NCI-H2196 (cell line): ENCODE measurements around the gene IL31.
"Not testable (repeated sequence)": the region's sequence is repeated elsewhere in the genome, so short reads cannot be mapped to it uniquely, and the experiment has no call there.

Experiments used
- DNase-seq: peaks from one replicate; lab custom pipeline; 2025; ENCODE audit not compliant: unreplicated experiment; lab: John Stamatoyannopoulos, UW

IL31 gene

DNA sequence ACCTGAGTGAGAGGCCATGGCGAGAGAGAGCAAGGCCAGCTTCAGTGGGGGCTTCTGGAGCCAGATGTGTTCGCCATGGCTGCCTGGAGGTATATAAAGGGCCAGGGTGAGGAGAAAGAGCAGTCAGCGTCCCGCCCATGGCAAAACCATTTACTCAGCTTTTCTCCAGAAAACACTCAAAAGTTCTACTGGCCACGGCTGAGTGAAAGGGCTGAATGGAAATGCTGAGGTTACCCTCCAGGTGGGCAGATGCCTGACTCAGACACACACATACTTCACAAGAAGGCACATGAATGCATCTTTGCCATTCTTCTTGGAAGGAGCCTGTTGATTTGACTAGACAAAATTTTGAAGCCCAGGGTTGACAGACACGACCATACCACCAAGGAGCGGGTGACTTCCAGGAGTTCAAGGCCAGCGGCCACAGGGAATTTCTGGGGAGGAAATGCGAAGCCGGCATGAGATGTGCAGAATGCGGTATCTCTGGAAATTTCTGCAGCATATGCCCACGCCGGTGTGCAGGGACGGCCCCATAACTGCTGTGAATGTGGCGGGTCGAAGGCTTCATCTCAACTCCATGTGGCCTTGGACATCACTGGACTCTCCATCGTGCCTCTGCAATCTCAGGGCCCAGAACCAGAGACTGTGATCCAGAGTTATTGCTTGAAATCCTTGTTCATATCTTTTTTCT lies at the start of gene IL31:
Gene IL31 (minus strand): TSS at position 67 of the 691 bp plus-strand sequence. CDS start 49 bp downstream, at position 18.
- DNase-seq = no peak

GRCh38 chr12:122216445-122216844 lies 42.4 kb upstream of the IL31 start:
- no peak for DNase-seq

- no peak for DNase-seq
Measured at GRCh38 chr12:122215771-122216170, 41.8 kb upstream of the IL31 start.

DNA sequence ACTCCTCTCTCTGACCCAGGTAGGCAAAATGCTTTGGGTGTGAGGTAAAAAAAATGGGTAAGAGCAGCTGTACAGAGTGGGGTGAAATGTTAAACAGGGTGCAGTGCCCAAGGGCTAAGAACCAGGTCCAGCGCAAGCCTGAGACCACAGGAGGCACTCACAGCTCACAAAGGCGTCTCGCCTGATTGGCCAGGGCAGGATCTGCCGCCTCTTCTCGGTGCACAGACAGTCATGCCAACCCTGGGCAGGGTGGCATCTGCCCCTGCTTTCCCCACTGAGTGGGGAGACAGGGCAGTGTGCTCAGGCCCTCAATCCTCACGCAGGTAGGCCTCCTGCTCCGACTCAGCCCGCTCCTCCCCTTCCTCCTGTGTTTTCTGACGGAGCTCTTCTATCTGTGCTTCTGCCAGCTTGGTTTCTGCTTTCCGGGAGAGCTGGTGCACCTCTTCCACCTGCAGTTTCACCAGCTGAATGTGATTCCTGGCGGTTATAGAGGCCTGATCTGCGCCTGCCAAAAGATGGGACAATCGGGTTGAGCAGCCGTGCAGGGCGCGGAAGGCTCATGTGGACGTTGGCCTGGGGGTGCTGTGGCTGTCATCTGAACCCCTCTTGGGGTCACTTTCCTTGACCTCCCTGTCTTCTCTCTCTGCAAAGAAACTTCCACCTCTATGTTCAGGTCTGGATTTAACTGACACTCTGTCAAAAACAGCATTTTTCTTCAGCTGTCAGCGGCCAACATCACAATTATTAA lies 34.2 kb upstream of the IL31 start:
- no peak for DNase-seq

- DNase-seq = no peak
Measured at GRCh38 chr12:122207391-122207790, 33.4 kb upstream of the IL31 start.

DNA sequence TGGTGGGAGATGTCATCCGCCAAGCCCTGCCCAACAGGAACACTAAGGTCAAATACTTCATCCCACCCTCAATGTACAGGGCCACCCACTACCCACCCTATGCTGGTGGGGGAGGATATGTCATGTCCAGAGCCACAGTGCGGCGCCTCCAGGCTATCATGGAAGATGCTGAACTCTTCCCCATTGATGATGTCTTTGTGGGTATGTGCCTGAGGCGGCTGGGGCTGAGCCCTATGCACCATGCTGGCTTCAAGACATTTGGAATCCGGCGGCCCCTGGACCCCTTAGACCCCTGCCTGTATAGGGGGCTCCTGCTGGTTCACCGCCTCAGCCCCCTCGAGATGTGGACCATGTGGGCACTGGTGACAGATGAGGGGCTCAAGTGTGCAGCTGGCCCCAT lies 33.0 kb upstream of the IL31 start:
- DNase-seq = no peak

GRCh38 chr12:122206111-122206881 lies 32.3 kb upstream of the IL31 start:
- DNase-seq = no peak

DNA sequence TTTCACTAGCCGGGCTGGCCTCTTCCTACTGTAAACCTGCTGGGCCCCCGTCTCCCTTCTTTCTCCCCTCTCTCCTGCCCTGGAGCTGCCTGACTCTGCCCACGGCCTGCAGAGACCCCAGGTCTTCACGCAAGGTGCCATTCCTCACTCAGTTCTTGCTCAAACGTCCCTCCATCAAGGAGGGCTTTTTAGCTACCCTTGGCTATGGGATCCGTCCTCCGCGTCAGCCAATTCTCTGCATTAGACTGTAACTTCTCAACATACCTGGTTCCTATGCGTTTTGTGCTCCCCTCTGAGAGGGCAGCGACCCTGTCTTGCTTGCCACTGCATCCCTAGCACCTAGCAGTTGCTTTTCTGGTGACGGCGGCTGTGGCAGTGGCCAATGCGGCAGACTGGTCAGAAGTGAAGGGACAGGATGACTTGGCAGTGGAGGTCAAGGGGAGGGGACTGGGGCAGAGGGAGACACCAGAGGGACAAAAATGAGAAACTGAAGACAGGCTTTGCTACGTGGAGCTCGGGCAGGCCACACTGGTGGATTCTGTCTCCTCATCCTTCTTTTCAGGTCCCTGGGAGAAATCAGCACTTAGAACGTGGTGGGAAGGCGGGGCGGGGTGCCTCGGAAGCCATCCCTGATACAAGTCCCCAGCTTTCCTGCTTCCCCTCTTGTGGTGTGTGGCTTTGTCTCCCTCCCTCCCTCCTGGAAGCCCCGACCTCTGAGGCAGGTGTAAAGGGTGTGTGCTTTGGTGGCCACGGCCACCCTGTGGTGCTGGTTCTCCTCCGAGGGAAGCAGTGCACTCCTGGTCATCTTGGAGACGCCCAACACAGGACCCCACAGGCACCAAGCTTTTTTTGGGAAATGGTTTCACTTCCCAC lies 31.3 kb upstream of the IL31 start:
- DNase-seq = no peak

DNA sequence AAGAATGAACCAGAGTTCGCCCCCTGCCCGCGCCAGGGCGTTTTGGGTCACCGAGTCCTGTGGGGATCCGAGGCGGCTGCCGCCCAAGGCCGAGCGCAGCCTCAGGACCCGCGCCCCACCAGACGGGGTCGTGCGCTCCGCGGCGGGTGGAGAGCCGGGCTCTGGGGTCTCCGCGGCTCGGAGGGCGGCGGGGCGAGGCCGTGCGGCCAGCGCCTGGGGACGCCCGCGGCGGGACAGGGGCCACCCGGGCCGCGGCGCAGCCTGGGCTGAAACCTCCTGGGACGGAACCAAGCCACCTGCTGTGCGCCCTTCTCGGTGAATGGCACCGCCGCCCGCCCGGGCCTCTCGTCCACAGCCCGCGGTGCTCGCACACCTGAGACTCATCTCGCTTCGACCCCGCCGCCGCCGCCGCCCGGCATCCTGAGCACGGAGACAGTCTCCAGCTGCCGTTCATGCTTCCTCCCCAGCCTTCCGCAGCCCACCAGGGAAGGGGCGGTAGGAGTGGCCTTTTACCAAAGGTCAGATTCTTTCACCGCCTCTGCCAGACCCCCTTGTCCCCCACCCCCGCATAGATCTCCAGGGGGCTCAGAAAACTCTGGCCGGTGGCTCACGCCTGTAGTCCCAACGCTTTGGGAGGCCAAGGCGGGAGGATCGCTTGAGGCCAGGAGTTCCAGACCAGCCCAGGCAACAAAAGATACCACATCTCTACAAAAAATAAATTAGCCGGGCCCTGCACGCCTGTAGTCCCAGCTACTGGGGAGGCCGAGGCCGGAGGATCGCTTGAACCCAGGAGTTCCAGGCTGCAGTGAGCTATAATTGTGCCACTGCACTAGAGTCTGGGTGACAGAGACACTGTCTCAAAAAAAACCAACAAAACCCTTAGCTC lies 30.4 kb upstream of the IL31 start:
- DNase-seq = no peak

DNA sequence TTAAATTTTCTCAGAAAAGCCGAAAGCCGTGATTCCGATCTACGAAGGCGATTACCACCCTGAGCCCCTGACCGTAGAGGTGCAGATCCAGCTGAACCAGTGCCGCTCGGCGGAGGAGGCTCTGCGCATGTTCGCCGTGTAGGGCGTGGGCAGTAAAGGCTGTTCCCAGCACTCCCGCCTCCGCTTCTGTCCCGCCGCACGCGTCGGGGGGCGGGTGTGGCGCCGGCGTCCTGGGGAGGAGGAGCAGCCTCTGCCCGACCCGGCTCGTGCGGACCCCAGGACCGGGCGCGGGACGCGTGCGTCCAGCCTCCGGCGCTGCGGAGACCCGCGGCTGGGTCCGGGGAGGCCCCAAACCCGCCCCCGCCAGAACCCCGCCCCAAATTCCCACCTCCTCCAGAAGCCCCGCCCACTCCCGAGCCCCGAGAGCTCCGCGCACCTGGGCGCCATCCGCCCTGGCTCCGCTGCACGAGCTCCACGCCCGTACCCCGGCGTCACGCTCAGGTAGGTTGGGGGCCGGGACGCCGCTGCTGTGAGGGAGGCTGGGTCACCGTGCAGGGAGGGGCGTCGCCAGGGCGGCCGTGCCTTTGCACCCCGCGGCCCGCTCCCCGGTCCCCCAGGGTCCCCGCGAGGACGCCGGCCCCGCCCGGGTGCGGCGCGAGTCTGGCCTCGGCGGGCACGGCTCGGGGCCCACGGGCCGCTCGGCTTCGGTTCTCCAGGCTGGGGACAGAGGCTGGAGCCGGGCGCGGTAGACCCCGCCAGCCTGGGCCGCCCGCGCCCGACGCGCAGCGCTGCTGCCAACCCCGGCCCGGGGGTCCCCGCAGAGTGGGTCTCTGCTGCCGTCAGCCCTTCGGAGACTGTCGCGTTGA lies 29.5 kb upstream of the IL31 start, which contains the start of gene B3GNT4:
Gene B3GNT4 (plus strand): TSS at position 409 of the 866 bp plus-strand sequence. CDS start 910 bp downstream, outside the sequence.
- peak; percentile 71 for DNase-seq

DNA sequence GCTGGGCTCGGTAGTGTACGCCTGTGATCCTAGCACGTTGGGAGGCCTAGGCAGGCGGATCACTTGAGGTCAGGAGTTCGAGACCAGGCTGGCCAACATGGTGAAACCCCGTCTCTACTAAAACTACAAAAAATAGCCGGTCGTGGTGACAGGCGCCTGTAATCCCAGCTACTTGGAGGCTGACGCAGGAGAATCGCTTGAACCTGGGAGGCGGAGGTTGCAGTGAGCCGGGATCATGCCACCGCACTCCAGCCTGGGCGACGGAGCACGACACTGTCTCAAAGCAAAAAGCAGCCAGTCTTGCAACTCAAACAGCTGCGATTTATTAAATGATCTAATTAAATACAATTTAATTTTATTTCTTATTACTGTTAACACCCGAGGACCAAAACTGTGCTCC lies 28.8 kb upstream of the IL31 start:
- not testable (repeated sequence) for DNase-seq

GRCh38 chr12:122202017-122202416 lies 28.0 kb upstream of the IL31 start:
- no peak for DNase-seq

DNA sequence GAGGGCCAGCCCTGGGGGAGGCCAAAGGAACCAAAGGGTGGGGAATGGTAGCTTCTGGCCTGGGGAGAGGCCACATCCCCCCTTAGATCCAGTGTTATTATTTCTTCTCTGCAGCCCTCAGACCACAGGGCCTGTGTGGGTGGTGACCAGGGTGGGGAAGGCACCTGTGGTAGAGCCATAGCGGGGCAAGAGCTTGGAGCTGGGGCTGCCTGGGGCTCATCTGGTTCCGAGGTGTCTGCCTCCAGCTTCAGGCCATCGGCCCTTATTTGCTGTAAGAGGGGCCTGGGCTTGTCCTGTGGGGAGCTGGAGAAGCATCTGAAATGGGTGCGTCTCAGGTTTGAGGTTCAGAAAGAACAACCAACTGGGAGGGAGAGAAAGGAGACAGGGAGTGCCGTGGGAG lies 27.4 kb upstream of the IL31 start:
- no peak for DNase-seq

DNA sequence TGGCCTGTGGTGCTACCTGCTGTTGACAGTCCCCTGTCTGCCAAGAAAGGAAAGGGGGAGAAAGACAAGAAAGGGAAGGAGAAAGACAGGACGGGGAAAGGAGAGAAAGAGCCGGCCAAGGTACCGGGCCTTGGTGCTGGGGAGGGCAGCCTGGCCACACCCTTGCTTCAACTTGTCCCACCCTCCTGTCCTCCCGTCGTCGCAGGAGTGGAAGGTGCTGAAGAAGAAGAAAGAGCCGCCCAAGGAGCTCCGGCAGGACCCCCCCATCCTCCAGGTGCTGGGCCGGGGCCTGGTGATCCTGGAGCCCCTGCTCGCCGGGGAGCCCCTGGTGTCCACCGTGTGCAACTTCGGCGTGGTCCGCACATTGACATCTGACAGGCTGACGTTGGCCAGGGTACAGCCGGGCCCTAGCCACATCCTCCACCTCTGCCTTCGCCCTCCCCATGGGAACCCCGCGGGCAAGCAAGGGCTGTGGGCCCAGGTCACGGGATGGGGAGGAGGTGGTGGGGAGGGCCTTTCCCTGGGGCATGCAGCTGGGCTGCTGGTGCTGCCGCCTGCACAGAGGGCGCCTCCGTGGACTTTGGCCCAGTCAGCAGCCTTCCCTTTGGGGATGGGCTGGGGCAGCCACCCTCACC lies 26.6 kb upstream of the IL31 start:
- no peak for DNase-seq

- no peak for DNase-seq
Measured at GRCh38 chr12:122199484-122200355, 25.7 kb upstream of the IL31 start.

GRCh38 chr12:122197612-122197966 lies 23.6 kb upstream of the IL31 start:
- no peak for DNase-seq

DNA sequence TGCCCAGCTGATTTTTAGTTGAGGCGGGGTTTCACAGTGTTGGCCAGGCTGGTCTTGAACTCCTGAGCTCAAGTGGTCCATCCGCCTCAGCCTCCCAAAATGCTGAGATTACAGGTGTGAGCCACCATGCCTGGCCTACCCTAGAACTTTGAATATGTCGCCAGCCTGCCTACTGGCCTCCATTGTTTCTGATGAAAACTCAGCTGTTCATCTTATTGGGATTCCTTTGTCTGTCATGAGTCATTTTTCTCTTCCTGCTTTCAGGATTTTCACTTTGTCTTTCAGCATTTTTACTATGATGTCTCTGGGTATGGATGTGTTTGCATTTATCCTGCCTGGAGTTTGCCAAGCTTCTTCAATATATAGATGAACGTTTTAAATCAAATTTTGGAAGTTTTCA lies 21.4 kb upstream of the IL31 start:
- no peak for DNase-seq
